Hematopoietic multipotent progenitor cell treated with erythropoietin and hydrocortisone succinate and interleukin-3 and kit ligand, for 17 days (in vitro differentiated cells): Measurements from ENCODE around the gene WNK2.
"Not testable (repeated sequence)": the region's sequence is repeated elsewhere in the genome, so short reads cannot be mapped to it uniquely, and the experiment has no call there.

Experiments used
- DNase-seq: peaks from one replicate; pipeline ENCODE4 v3.0.0-alpha.2; 2015; ENCODE audit warnings: low spot score

WNK2 gene

GRCh38 chr9:93236541-93237206, 52.7 kb downstream of the WNK2 start:
- no peak for DNase-seq

GRCh38 chr9:93237540-93237939, 53.6 kb downstream of the WNK2 start:
- DNase-seq = no peak

GRCh38 chr9:93238953-93239925, 55.3 kb downstream of the WNK2 start:
- no peak for DNase-seq

- no peak for DNase-seq
These were observed 57.0 kb downstream of the WNK2 start for GRCh38 chr9:93240891-93241334.

- no peak for DNase-seq
These were observed 59.2 kb downstream of the WNK2 start for GRCh38 chr9:93243112-93243511.

- no peak for DNase-seq
These were observed 60.2 kb downstream of the WNK2 start for GRCh38 chr9:93244101-93244500.

DNA sequence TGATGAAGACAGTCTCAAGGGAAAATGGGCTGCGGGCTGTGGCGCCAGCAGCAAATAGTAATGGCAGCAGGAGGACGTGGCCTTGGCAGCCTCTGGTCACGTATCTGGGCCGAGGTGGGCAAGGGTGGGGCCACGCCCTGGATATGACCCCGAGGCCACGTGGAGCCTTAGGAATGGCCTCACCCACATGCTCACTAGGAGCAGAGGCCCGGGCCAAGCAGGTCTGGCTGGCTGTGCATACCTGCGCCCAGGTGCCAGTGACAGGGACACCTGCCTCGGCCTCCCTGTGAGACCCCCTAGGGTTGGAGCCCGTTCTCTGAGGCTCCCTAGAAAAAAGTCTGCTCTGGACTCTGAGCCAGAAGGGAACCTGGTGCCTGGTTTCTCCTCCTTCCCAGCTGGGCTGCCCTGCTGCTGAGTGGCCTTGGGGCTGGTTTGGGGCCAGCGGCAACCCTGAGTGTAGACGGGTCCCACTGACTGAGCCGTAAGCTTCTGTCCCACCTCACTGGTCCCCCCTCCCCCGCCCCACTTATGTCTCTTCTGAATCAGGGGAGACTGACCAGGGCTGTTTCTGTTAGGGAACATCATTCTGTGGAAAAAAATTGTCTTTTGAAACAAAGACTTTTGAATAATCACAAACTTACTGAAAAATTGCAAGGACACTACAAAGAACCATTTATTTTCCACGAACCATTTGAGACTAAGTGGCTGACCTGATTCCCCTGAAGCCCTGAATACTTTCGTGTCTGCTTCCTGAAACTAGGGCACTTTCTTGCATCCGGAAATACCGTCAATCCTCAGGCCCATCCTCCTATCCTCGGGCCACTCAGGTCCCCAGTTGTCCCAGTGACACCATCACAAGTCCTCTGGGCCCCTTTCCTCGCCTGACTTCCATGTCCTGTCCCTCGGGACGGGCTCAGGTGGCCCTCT, 60.8 kb downstream of the WNK2 start:
- DNase-seq = no peak

DNA sequence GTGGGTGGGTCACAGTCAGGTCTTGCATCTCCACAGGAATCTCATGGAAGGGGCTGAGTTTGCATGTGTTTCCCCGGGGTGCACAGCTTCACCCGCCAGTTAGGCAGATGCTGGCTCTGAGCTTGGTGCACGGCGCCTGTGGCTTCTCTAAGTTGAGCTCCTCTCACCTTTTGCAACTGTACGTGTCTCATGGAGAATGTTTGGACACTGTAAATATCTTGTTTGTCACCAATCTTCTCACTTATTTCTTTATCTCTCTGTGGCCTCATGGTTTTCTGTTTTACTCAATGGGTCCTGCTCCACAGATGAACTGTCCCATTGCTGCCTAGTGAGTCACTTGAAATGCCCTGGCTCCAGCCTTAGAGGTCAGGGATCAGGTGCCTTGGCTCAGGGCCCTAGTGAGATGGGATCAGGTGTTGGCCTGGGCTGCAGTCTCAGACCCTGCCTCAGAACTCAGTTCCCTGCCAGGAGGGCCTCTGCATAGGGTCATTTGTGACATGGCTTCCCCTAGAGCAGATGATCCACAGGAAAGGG, 61.6 kb downstream of the WNK2 start:
- DNase-seq = no peak

DNA sequence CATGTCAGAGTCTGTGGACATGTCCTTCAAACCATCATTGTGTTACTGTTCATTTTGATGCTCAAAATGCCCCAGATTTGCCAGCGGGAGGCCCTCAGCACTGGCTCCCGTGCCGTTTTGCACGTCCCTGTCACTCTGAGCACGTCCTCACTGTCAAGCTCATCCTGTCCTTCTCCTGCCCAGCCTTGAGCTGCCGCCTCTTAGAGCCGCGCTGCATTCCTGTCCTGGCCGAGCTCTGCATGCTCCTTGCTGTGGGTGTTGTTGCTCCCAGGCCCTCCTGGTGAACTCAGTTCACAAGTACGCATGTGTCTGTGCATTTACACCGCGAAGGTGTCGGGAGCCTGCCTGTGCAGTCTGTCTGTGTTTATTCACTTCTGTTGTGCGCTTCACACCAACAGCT, 62.2 kb downstream of the WNK2 start:
- DNase-seq = no peak

- DNase-seq = no peak
These were observed 62.6 kb downstream of the WNK2 start for GRCh38 chr9:93246526-93246925.

GRCh38 chr9:93247099-93247865, 63.3 kb downstream of the WNK2 start:
- DNase-seq = no peak

GRCh38 chr9:93247892-93248291, 64.0 kb downstream of the WNK2 start:
- no peak for DNase-seq

DNA sequence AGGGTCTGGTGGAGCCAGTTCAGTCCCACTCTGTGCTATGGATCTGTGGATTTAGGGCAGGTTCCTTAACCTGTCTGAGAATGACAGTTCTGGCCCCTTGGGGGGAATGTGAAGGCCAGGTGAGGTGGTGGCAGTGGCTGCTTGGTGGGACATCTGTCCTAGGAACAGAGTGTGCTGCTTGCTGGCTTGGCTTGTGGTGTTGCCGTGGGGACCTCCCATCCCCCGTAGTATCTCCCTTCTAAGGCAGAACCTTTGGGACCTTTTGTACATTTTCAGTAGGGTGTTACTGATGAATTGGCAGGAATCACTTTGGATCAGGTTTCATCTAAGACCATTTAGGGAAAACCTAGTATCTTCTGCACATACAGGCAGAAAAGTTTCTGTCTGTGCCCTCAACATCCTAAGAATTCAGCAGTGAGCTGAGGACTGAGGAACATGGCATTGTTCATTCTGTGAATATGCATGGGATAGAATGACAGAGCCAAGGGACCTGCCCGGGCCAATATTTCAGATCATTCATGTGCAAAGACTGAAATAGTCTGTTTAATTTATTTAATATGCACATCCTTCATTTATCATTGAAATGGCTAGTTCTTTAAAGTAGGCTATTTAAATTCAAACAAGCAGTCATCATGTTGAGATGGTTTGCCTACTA, 64.6 kb downstream of the WNK2 start:
- no peak for DNase-seq

- no peak for DNase-seq
These were observed 66.2 kb downstream of the WNK2 start for GRCh38 chr9:93250185-93250584.

- not testable (repeated sequence) for DNase-seq
These were observed 67.4 kb downstream of the WNK2 start for GRCh38 chr9:93251309-93251708.

- no peak for DNase-seq
These were observed 68.3 kb downstream of the WNK2 start for GRCh38 chr9:93252116-93252780.

- no peak for DNase-seq
These were observed 69.0 kb downstream of the WNK2 start for GRCh38 chr9:93252781-93253530.

GRCh38 chr9:93253633-93254032, 69.7 kb downstream of the WNK2 start:
- no peak for DNase-seq

GRCh38 chr9:93254061-93254481, 70.1 kb downstream of the WNK2 start:
- DNase-seq = no peak
